ENCODE results near the gene SIL1. TPM values are rescaled to one million over a fixed set of nuclear protein-coding genes. Genes with fewer than 3 reads are reported as not detected.

Gene SIL1
- total and polyA plus RNA-seq, 2 of the 13 experiments (the other 11 are each of a cell fraction or from before 2014, with no cell fraction given): 26.0 to 30.0 TPM

DNA sequence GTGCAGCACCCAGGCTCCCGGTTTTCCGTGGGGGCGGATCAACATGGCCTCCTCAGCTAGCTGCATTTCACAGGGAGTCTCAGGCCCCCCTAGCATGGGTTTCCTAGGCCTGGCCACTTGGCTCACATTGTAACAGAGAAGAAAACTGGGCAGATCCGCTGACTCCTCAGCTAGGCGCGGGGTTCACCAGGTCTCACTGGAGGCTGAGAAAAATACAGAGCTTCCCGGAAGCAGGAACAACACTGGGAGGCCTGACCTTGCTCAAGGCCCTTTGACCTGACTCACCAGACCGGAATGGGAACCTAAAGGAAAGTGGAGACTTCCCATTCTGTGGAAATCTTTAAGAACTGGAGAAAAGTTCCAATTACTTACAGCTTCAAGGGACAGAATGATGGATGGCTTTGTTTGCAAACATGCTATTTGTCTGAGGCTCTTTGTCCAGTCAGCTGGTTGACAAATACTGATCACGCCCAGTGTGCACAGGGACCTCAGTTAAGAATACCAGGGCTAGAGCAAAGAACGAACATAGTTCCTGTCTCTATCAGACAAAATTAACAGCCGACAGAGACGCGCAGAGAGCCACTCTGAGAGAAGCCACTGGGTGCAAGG lies 234.3 kb downstream of the SIL1 start (continued):
- TF ChIP-seq, protein P1, sequence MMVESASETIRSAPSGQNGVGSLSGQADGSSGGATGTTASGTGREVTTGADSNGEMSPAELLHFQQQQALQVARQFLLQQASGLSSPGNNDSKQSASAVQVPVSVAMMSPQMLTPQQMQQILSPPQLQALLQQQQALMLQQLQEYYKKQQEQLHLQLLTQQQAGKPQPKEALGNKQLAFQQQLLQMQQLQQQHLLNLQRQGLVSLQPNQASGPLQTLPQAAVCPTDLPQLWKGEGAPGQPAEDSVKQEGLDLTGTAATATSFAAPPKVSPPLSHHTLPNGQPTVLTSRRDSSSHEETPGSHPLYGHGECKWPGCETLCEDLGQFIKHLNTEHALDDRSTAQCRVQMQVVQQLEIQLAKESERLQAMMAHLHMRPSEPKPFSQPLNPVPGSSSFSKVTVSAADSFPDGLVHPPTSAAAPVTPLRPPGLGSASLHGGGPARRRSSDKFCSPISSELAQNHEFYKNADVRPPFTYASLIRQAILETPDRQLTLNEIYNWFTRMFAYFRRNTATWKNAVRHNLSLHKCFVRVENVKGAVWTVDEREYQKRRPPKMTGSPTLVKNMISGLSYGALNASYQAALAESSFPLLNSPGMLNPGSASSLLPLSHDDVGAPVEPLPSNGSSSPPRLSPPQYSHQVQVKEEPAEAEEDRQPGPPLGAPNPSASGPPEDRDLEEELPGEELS (CRISPR knock-in tag; IDR thresholded peaks at IDR 0.05): peak; percentile 18; the same call in 1 of the 2 replicates
- TF ChIP-seq HOXA5 (CRISPR knock-in tag; IDR thresholded peaks at IDR 0.05) (peak; percentile 84), MEIS2 (CRISPR knock-in tag; IDR thresholded peaks at IDR 0.05) (peak; percentile 89), ZNF570 (CRISPR knock-in tag; IDR thresholded peaks at IDR 0.05; ENCODE audit: borderline replicate concordance) (no peak), EHMT2 (IDR thresholded peaks at IDR 0.05; ENCODE audit: borderline replicate concordance, low read depth, low read length) (no peak), E2F2 (CRISPR knock-in tag; IDR thresholded peaks at IDR 0.05; ENCODE audit: borderline replicate concordance) (no peak), PAWR (CRISPR knock-in tag; IDR thresholded peaks at IDR 0.05; ENCODE audit: borderline replicate concordance) (no peak), ZMYM2 (CRISPR knock-in tag; IDR thresholded peaks at IDR 0.05) (no peak), ZNF619 (CRISPR knock-in tag; IDR thresholded peaks at IDR 0.05) (no peak), HHEX (CRISPR knock-in tag; IDR thresholded peaks at IDR 0.05) (no peak), ZBTB7B (CRISPR knock-in tag; IDR thresholded peaks at IDR 0.05) (no peak), TEF (CRISPR knock-in tag; IDR thresholded peaks at IDR 0.05) (no peak)
- TF ChIP-seq, protein P2, sequence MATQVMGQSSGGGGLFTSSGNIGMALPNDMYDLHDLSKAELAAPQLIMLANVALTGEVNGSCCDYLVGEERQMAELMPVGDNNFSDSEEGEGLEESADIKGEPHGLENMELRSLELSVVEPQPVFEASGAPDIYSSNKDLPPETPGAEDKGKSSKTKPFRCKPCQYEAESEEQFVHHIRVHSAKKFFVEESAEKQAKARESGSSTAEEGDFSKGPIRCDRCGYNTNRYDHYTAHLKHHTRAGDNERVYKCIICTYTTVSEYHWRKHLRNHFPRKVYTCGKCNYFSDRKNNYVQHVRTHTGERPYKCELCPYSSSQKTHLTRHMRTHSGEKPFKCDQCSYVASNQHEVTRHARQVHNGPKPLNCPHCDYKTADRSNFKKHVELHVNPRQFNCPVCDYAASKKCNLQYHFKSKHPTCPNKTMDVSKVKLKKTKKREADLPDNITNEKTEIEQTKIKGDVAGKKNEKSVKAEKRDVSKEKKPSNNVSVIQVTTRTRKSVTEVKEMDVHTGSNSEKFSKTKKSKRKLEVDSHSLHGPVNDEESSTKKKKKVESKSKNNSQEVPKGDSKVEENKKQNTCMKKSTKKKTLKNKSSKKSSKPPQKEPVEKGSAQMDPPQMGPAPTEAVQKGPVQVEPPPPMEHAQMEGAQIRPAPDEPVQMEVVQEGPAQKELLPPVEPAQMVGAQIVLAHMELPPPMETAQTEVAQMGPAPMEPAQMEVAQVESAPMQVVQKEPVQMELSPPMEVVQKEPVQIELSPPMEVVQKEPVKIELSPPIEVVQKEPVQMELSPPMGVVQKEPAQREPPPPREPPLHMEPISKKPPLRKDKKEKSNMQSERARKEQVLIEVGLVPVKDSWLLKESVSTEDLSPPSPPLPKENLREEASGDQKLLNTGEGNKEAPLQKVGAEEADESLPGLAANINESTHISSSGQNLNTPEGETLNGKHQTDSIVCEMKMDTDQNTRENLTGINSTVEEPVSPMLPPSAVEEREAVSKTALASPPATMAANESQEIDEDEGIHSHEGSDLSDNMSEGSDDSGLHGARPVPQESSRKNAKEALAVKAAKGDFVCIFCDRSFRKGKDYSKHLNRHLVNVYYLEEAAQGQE (IDR thresholded peaks at IDR 0.05; ENCODE audit: borderline replicate concordance in 1 of 2, low read depth in 1 of 2, low read length in 2 of 2): no peak
